Liver (tissue), 3 donors: ENCODE data around the gene SPR.

Experiments
- ATF3 ChIP-seq: IDR thresholded peaks from 2 replicates; pipeline ENCODE4 v1.6.1; 2016; ENCODE audit warnings: antibody characterized with exemption
- CTCF ChIP-seq: fragments of 150-350 bp; IDR thresholded peaks from 2 replicates; pipeline ENCODE4 v1.5.1; 2017; ENCODE audit warnings: improper control_type of control experiment, low read depth, low read length; ENCODE audit not compliant: missing input control
- EGR1 ChIP-seq, 2 donors: IDR thresholded peaks; 2 replicates each; pipeline ENCODE4 v1.6.1; 2016 to 2018; ENCODE audit warnings: antibody characterized with exemption in 2 of 2, low read depth in 2 of 2
- FOXA1 ChIP-seq: IDR thresholded peaks from 2 replicates; pipeline ENCODE4 v1.6.1; 2016; ENCODE audit warnings: antibody characterized with exemption
- FOXA2 ChIP-seq: IDR thresholded peaks from 2 replicates; pipeline ENCODE4 v1.6.1; 2016; ENCODE audit warnings: antibody characterized with exemption
- GABPA ChIP-seq, 2 donors: IDR thresholded peaks in 1 of 2; conservative IDR thresholded peaks in 1 of 2; 2 replicates each; pipeline ENCODE4 v1.6.1; 2016; ENCODE audit warnings: antibody characterized with exemption in 2 of 2, mild to moderate bottlenecking in 1 of 2, moderate library complexity in 1 of 2
- HNF4A ChIP-seq, 2 donors: conservative IDR thresholded peaks; 2 replicates each; pipeline ENCODE4 v1.6.1; 2016; ENCODE audit warnings: antibody characterized with exemption in 2 of 2, mild to moderate bottlenecking in 2 of 2
- HNF4G ChIP-seq: IDR thresholded peaks from 2 replicates; pipeline ENCODE4 v1.6.1; 2016; ENCODE audit warnings: antibody characterized with exemption
- JUND ChIP-seq, 2 donors: IDR thresholded peaks; 2 replicates each; pipeline ENCODE4 v1.6.1; 2016; ENCODE audit warnings: antibody characterized with exemption in 2 of 2
- MAX ChIP-seq: IDR thresholded peaks from 2 replicates; pipeline ENCODE4 v1.6.1; 2016; ENCODE audit warnings: antibody characterized with exemption
- RAD21 ChIP-seq, 2 donors: IDR thresholded peaks; 2 replicates each; pipeline ENCODE4 v1.6.1; 2016; ENCODE audit warnings: antibody characterized with exemption in 2 of 2, mild to moderate bottlenecking in 2 of 2
- SP1 ChIP-seq: IDR thresholded peaks from 2 replicates; pipeline ENCODE4 v1.6.1; 2018; ENCODE audit warnings: antibody characterized with exemption, mild to moderate bottlenecking
- TAF1 ChIP-seq: conservative IDR thresholded peaks from 2 replicates; pipeline ENCODE4 v1.6.1; 2016; ENCODE audit warnings: antibody characterized with exemption, mild to moderate bottlenecking
- YY1 ChIP-seq: IDR thresholded peaks from 2 replicates; pipeline ENCODE4 v1.6.1; 2016; ENCODE audit warnings: antibody characterized with exemption, mild to moderate bottlenecking
- donor health status: healthy.
- donor health status: healthy.

GRCh38 chr2:72917138-72917876 is 30.1 kb downstream of the SPR start, which contains the start of gene EMX1:
- TF ChIP-seq CTCF (no peak), SP1 (no peak), JUND (IDR thresholded peaks at IDR 0.05) (no peak), FOXA2 (no peak), MAX (no peak), GABPA (IDR thresholded peaks at IDR 0.05 in 1 of 2, conservative IDR thresholded peaks at IDR 0.05 in 1 of 2) (no peak), HNF4G (no peak), TAF1 (no peak), RAD21 (IDR thresholded peaks at IDR 0.05) (no peak), HNF4A (conservative IDR thresholded peaks at IDR 0.05) (no peak), FOXA1 (no peak), YY1 (no peak), EGR1 (IDR thresholded peaks at IDR 0.05; ENCODE audit: low read depth in 2 of 2) (no peak), ATF3 (no peak)
